OCI-LY1 (cell line): ENCODE measurements around the gene LRRC45.

Experiments
- H2AFZ ChIP-seq: fragments of 200-600 bp; sonication (generic), shearing (Covaris generic); 2 replicates; pipeline ENCODE4 v1.6.0; 2014; ENCODE audit warnings: antibody characterized with exemption, mild to moderate bottlenecking, low read length
- H3F3A ChIP-seq: fragments of 200-600 bp; sonication (generic), shearing (Covaris generic); 2 replicates; pipeline ENCODE4 v1.6.0; 2014; ENCODE audit warnings: mild to moderate bottlenecking, antibody characterized with exemption, low read length, moderate library complexity; ENCODE audit not compliant: insufficient read depth
- H3K27ac ChIP-seq: fragments of 200-600 bp; sonication (generic); 2 replicates; pipeline ENCODE4 v1.5.1; 2014; ENCODE audit warnings: low read length, mixed run types, mild to moderate bottlenecking, low read depth; ENCODE audit not compliant: poor library complexity, severe bottlenecking
- H3K27me3 ChIP-seq: fragments of 200-600 bp; sonication (generic); 2 replicates; pipeline ENCODE4 v1.6.0; 2014; ENCODE audit warnings: antibody characterized with exemption, mild to moderate bottlenecking, low read length, moderate library complexity; ENCODE audit not compliant: insufficient read depth
- H3K36me3 ChIP-seq: fragments of 200-600 bp; sonication (generic); 2 replicates; pipeline ENCODE4 v1.6.1; 2014; ENCODE audit warnings: mild to moderate bottlenecking, antibody characterized with exemption, low read length, moderate library complexity, mixed read lengths; ENCODE audit not compliant: insufficient read depth
- H3K4me1 ChIP-seq: fragments of 200-600 bp; sonication (generic); 2 replicates; pipeline ENCODE4 v1.5.1; 2014; ENCODE audit warnings: mild to moderate bottlenecking, low read length, moderate library complexity; ENCODE audit not compliant: insufficient read depth, severe bottlenecking
- H3K4me2 ChIP-seq: fragments of 200-600 bp; sonication (generic), shearing (Covaris generic); 2 replicates; pipeline ENCODE4 v1.6.1; 2014; ENCODE audit warnings: low read length
- H3K4me3 ChIP-seq: fragments of 200-600 bp; sonication (generic); 2 replicates; pipeline ENCODE4 v1.5.1; 2014; ENCODE audit warnings: low read length, low read depth, mild to moderate bottlenecking, mixed read lengths; ENCODE audit not compliant: poor library complexity, severe bottlenecking
- H3K79me2 ChIP-seq: fragments of 200-600 bp; shearing (Covaris generic); 2 replicates; pipeline ENCODE4 v1.6.1; 2016; ENCODE audit warnings: mixed run types, low read length, mixed read lengths; ENCODE audit not compliant: insufficient read depth
- H3K9ac ChIP-seq: fragments of 200-600 bp; sonication (generic), shearing (Covaris generic); 2 replicates; pipeline ENCODE4 v1.6.1; 2014; ENCODE audit warnings: mild to moderate bottlenecking, low read length, mixed read lengths
- H3K9me2 ChIP-seq: fragments of 200-600 bp; sonication (generic), shearing (Covaris generic); 2 replicates; pipeline ENCODE4 v1.6.1; 2014; ENCODE audit warnings: low read depth, mild to moderate bottlenecking, low read length, mixed read lengths
- H3K9me3 ChIP-seq: fragments of 200-600 bp; shearing (Covaris generic); 2 replicates; pipeline ENCODE4 v1.6.1; 2014; ENCODE audit warnings: low read length, mixed read lengths
- H4K20me1 ChIP-seq: fragments of 200-600 bp; sonication (generic), shearing (Covaris generic); 2 replicates; pipeline ENCODE4 v1.6.0; 2016; ENCODE audit warnings: mild to moderate bottlenecking, low read length; ENCODE audit not compliant: insufficient read depth
- CTCF ChIP-seq: fragments of 200-600 bp; sonication (generic), shearing (Covaris generic); IDR thresholded peaks from 2 replicates; pipeline ENCODE4 v1.5.1; 2017; ENCODE audit warnings: mild to moderate bottlenecking, antibody characterized with exemption, low read length, moderate library complexity, mixed read lengths
- EZH2 ChIP-seq: fragments of 200-600 bp; sonication (generic), shearing (Covaris generic); IDR thresholded peaks from 2 replicates; pipeline ENCODE4 v1.8.0; 2017; ENCODE audit warnings: borderline replicate concordance, mixed run types, mild to moderate bottlenecking, antibody characterized with exemption, low read length, moderate library complexity, mixed read lengths

Gene LRRC45

DNA sequence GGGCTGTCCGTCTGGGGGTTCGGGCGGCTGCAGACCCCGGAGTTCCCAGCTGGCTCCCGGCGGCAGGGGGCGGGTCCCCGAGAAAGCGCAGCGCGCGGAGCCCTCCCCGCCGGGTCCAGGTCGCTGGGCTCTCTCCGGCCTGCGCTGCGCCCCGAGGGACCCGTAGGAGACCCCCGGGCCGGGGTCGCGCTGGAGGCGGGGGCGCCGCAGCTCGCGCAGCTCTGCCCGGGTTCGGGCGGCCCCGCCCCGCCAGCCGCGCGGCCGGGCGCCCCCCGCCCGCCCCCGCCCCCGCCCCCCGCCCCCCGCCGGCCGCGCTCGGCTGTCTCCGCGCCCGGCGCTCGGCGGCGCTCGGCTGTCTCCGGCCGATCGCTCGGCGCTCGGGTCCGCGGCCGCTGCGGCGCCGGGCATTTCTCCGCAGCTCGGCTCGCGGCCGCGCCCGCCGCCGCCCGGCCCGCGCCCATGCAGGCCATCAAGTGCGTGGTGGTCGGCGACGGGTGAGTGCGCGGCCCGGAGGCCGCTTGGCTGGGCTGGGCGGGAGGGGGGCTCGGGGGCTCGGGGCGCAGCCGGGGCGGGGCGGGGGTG, 8.3 kb downstream of the LRRC45 start, which contains the start of gene RAC3:
TSS of gene RAC3 (plus strand) at position 376 of the 582 bp plus-strand sequence. CDS start at position 460, 84 bp downstream.
- H3K4me3 ChIP-seq: peak within 1 kb of the TSS; percentile 73
- no peaks in the 10 kb centered on the region for H3K79me2 ChIP-seq
- H3K27ac ChIP-seq: no peak within 1 kb of the TSS

GRCh38 chr17:82031885-82032627, 9.0 kb downstream of the LRRC45 start:
- no peaks in the 10 kb centered on the region; the same call in 1 of the 2 replicates for H3F3A ChIP-seq
- no peaks in the 10 kb centered on the region for H4K20me1 ChIP-seq
- no peaks in the 10 kb centered on the region for H3K9me2 ChIP-seq
- peak overlapping the region; percentile 47 for H3K4me2 ChIP-seq
- H3K27ac ChIP-seq: no peak overlapping the region
- H3K9me3 ChIP-seq: no peaks in the 10 kb centered on the region
- H3K79me2 ChIP-seq: no peaks in the 10 kb centered on the region
- peaks cover 10% of the 10 kb centered on the region; the same call in 1 of the 2 replicates for H3K36me3 ChIP-seq
- peak overlapping the region; percentile 50 for H3K4me3 ChIP-seq
- no peak overlapping the region for H2AFZ ChIP-seq
- H3K9ac ChIP-seq: peak overlapping the region; percentile 35; the same call in 1 of the 2 replicates
- H3K4me1 ChIP-seq: peaks cover 34% of the 10 kb centered on the region
- H3K27me3 ChIP-seq: no peaks in the 10 kb centered on the region
- TF ChIP-seq EZH2 (no peak), CTCF (no peak)

More for the DNA sequence above, 8.3 kb downstream of the LRRC45 start, which contains the start of gene RAC3:
- no peaks in the 10 kb centered on the region for H3K9me2 ChIP-seq
- no peaks in the 10 kb centered on the region for H3K9me3 ChIP-seq
- H3K27me3 ChIP-seq: no peaks in the 10 kb centered on the region
- H3K9ac ChIP-seq: peak within 1 kb of the TSS; percentile 73
- H3F3A ChIP-seq: no peaks in the 10 kb centered on the region; the same call in 1 of the 2 replicates
- H3K36me3 ChIP-seq: peaks cover 7% of the 10 kb centered on the region; the same call in 1 of the 2 replicates
- no peak within 1 kb of the TSS for H2AFZ ChIP-seq
- H3K4me1 ChIP-seq: peaks cover 28% of the 10 kb centered on the region
- H3K4me2 ChIP-seq: peak within 1 kb of the TSS; percentile 72
- no peaks in the 10 kb centered on the region for H4K20me1 ChIP-seq
- TF ChIP-seq CTCF: no peak
- TF ChIP-seq EZH2: no peak

DNA sequence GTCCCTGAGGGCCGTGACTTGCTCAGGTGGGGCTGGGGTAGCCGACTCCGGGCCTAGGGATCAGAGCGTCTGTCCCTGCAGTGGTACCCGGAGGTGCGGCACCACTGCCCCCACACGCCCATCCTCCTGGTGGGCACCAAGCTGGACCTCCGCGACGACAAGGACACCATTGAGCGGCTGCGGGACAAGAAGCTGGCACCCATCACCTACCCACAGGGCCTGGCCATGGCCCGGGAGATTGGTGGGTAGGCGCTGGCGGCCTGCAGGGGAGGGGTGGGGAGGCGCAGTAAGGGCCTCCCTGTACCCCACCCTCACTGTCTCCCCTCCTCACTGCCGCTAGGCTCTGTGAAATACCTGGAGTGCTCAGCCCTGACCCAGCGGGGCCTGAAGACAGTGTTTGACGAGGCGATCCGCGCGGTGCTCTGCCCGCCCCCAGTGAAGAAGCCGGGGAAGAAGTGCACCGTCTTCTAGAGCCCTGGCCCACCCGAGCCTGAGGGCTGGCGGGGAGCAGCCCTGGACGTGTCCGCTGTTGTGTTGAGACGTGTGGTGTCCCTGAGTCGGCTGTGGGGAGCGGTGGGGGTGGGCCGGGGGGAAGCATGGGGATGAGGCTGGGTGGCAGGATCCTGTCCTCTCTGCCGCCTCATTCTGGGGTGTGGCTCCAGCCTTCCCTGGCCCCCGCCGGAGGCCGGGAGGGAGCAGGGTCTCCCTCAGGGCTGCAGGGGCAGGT, 10.4 kb downstream of the LRRC45 start:
- TF ChIP-seq EZH2 (no peak), CTCF (no peak)
- Histone ChIP-seq H3K36me3 (peaks cover 10% of the 10 kb centered on the region; the same call in 1 of the 2 replicates), H3K4me1 (peaks cover 39% of the 10 kb centered on the region), H3K27ac (no peak overlapping the region), H3K4me3 (no peak overlapping the region), H3K9me3 (no peaks in the 10 kb centered on the region), H3K27me3 (no peaks in the 10 kb centered on the region), H3K9me2 (no peaks in the 10 kb centered on the region), H3K9ac (no peak overlapping the region), H3K79me2 (no peaks in the 10 kb centered on the region), H3F3A (no peaks in the 10 kb centered on the region; the same call in 1 of the 2 replicates), H4K20me1 (no peaks in the 10 kb centered on the region), H2AFZ (no peak overlapping the region), H3K4me2 (no peak overlapping the region)
